ENCODE data around the gene POLR1B. TPM values are rescaled to one million over a fixed set of nuclear protein-coding genes. Genes with fewer than 3 reads are reported as not detected.
"Not testable (repeated sequence)": the region's sequence is repeated elsewhere in the genome, so short reads cannot be mapped to it uniquely, and the experiment has no call there.

Gene POLR1B
- total RNA-seq, 1 donor from 2014 or later: 12.3 TPM

- H3K27me3 ChIP-seq (ENCODE audit: low read depth): no peaks in the 10 kb centered on the region
- no peak overlapping the region for H3K4me3 ChIP-seq
- ATAC-seq (no peak), DNase-seq (no peak)
- peaks cover 48% of the 10 kb centered on the region for H3K36me3 ChIP-seq
- no peaks in the 10 kb centered on the region for H3K4me1 ChIP-seq
- H3K9me3 ChIP-seq: no peaks in the 10 kb centered on the region
- no peak overlapping the region for H3K27ac ChIP-seq
- no peak for TF ChIP-seq CTCF (IDR thresholded peaks at IDR 0.05)
- intact Hi-C loops (cut with DNase I): no loop called here
These were observed 18.9 kb upstream of the POLR1B start for GRCh38 chr2:112523291-112523777.

GRCh38 chr2:112524276-112524675, 18.0 kb upstream of the POLR1B start:
- H3K27ac ChIP-seq; H3K9me3 ChIP-seq; H3K27me3 ChIP-seq (ENCODE audit: low read depth); intact Hi-C loops (cut with DNase I); H3K4me1 ChIP-seq; DNase-seq; H3K4me3 ChIP-seq; ATAC-seq: not testable (repeated sequence)
- H3K36me3 ChIP-seq: peaks cover 48% of the 10 kb centered on the region

- intact Hi-C loops (cut with DNase I): no loop called here
- no peak for TF ChIP-seq CTCF (IDR thresholded peaks at IDR 0.05)
- H3K36me3 ChIP-seq: peaks cover 40% of the 10 kb centered on the region
- H3K9me3 ChIP-seq: no peaks in the 10 kb centered on the region
- H3K4me1 ChIP-seq: no peaks in the 10 kb centered on the region
- H3K4me3 ChIP-seq: no peak overlapping the region
- DNase-seq (no peak), ATAC-seq (no peak)
- no peaks in the 10 kb centered on the region for H3K27me3 ChIP-seq (ENCODE audit: low read depth)
- H3K27ac ChIP-seq: no peak overlapping the region
These were observed 13.7 kb upstream of the POLR1B start for GRCh38 chr2:112528541-112528940.

GRCh38 chr2:112529757-112530156, 12.5 kb upstream of the POLR1B start:
- no peak for TF ChIP-seq CTCF (IDR thresholded peaks at IDR 0.05)
- H3K9me3 ChIP-seq: no peaks in the 10 kb centered on the region
- peaks cover 40% of the 10 kb centered on the region for H3K36me3 ChIP-seq
- DNase-seq (no peak), ATAC-seq (no peak)
- intact Hi-C loops (cut with DNase I): no loop called here
- H3K27ac ChIP-seq: no peak overlapping the region
- no peaks in the 10 kb centered on the region for H3K4me1 ChIP-seq
- no peak overlapping the region for H3K4me3 ChIP-seq
- H3K27me3 ChIP-seq (ENCODE audit: low read depth): no peaks in the 10 kb centered on the region

- H3K27ac ChIP-seq: no peak overlapping the region
- intact Hi-C loops (cut with DNase I): no loop called here
- ATAC-seq: no peak
- no peak for DNase-seq
- no peaks in the 10 kb centered on the region for H3K9me3 ChIP-seq
- no peaks in the 10 kb centered on the region for H3K4me1 ChIP-seq
- TF ChIP-seq CTCF (IDR thresholded peaks at IDR 0.05): no peak
- no peaks in the 10 kb centered on the region for H3K27me3 ChIP-seq (ENCODE audit: low read depth)
- peaks cover 40% of the 10 kb centered on the region for H3K36me3 ChIP-seq
- no peak overlapping the region for H3K4me3 ChIP-seq
These were observed 11.5 kb upstream of the POLR1B start for GRCh38 chr2:112530728-112531127.

- Histone ChIP-seq H3K9me3 (no peaks in the 10 kb centered on the region), H3K4me1 (no peaks in the 10 kb centered on the region), H3K4me3 (no peak overlapping the region), H3K27me3 (ENCODE audit: low read depth) (no peaks in the 10 kb centered on the region), H3K27ac (no peak overlapping the region), H3K36me3 (peaks cover 23% of the 10 kb centered on the region)
- TF ChIP-seq CTCF (IDR thresholded peaks at IDR 0.05): no peak
- no peak for ATAC-seq
- DNase-seq: no peak
- intact Hi-C loops (cut with DNase I): no loop called here
These were observed 7.4 kb upstream of the POLR1B start for GRCh38 chr2:112534826-112535225.

GRCh38 chr2:112536665-112537064, 5.6 kb upstream of the POLR1B start:
- intact Hi-C loops (cut with DNase I); ATAC-seq; H3K27me3 ChIP-seq (ENCODE audit: low read depth); H3K4me1 ChIP-seq; H3K27ac ChIP-seq; DNase-seq; H3K4me3 ChIP-seq; H3K36me3 ChIP-seq; H3K9me3 ChIP-seq: not testable (repeated sequence)

All from lower lobe of right lung (tissue), 2 donors.